Colonic mucosa (tissue), 4 donors: ENCODE measurements around the gene JOSD1. TPM values are rescaled to one million over a fixed set of nuclear protein-coding genes. Genes with fewer than 3 reads are reported as not detected.
A peak's percentile ranks its signal among the peaks of the same experiment; 100 is the strongest.

ENCODE experiments used
- DNase-seq: peaks from one replicate; pipeline ENCODE4 v3.0.0-alpha.2; 2020
- H3K27ac ChIP-seq: fragments of 200-600 bp; one replicate; pipeline ENCODE4 v1.8.0; 2021
- H3K27me3 ChIP-seq: fragments of 200-600 bp; one replicate; pipeline ENCODE4 v1.8.0; 2021
- H3K36me3 ChIP-seq: fragments of 200-600 bp; one replicate; pipeline ENCODE4 v1.8.0; 2021
- H3K4me1 ChIP-seq: fragments of 200-600 bp; one replicate; pipeline ENCODE4 v1.8.0; 2021; ENCODE audit warnings: mild to moderate bottlenecking
- H3K4me3 ChIP-seq: fragments of 200-600 bp; one replicate; pipeline ENCODE4 v1.8.0; 2021
- H3K9ac ChIP-seq, 2 donors: one replicate each; pipeline ENCODE4 v1.7.0; 2013; ENCODE audit warnings: control low read depth in 2 of 2, low read depth in 2 of 2, low read length in 2 of 2
- H3K9me3 ChIP-seq: fragments of 200-600 bp; one replicate; pipeline ENCODE4 v1.8.0; 2021
- CTCF ChIP-seq: fragments of 200-600 bp; IDR thresholded peaks from one replicate; pipeline ENCODE4 v1.8.0; 2022; ENCODE audit warnings: antibody characterized with exemption, mild to moderate bottlenecking
- intact Hi-C: fragments of 100-400 bp; cut with DNase I; formaldehyde crosslinking; loops from one replicate; pipeline ENCODE4 v1.14.1; 2022
- total RNA-seq, 2 donors: library from RNA; stranded (reverse); fragmentation: NEBNext Ultra II Directional in 1 of 2; extraction: Animal tissue kit (Norgen Biotek cat#: 25700) in 1 of 2; gene quantifications; one replicate each; pipeline ENCODE4 v1.2.1, GENCODE V29; 2021
- donor health status: healthy.
- donor health status: DM: no; HTN: no; CAD: no.
- donor health status: DM: no; HTN: no; CAD: no.

JOSD1 gene
- total RNA-seq, 2 donors from 2014 or later: 52.4 to 108 TPM

- no peak for DNase-seq
- Histone ChIP-seq H3K27ac (no peak overlapping the region), H3K9ac (no peak overlapping the region), H3K27me3 (no peaks in the 10 kb centered on the region), H3K4me1 (no peaks in the 10 kb centered on the region), H3K9me3 (no peaks in the 10 kb centered on the region), H3K4me3 (no peak overlapping the region), H3K36me3 (peaks cover 35% of the 10 kb centered on the region)
- TF ChIP-seq CTCF: no peak
- intact Hi-C loops: no loop called here
Observed at GRCh38 chr22:38735126-38735464, 34.4 kb upstream of the JOSD1 start.

GRCh38 chr22:38734421-38735100, 33.8 kb upstream of the JOSD1 start:
- Histone ChIP-seq H3K9ac (no peak overlapping the region), H3K27me3 (no peaks in the 10 kb centered on the region), H3K36me3 (peaks cover 34% of the 10 kb centered on the region), H3K27ac (no peak overlapping the region), H3K4me3 (no peak overlapping the region), H3K4me1 (no peaks in the 10 kb centered on the region), H3K9me3 (no peaks in the 10 kb centered on the region)
- no peak for TF ChIP-seq CTCF
- DNase-seq: no peak
- intact Hi-C loops: no loop called here

- Histone ChIP-seq H3K9me3 (no peaks in the 10 kb centered on the region), H3K27ac (no peak overlapping the region), H3K4me3 (no peak overlapping the region), H3K27me3 (no peaks in the 10 kb centered on the region), H3K36me3 (peaks cover 27% of the 10 kb centered on the region), H3K9ac (no peak overlapping the region), H3K4me1 (no peaks in the 10 kb centered on the region)
- intact Hi-C loops: loop anchor here (2.0 kb wide), 1 partner anchor 33 kb away; no protein-coding TSS in a partner anchor
- no peak for DNase-seq
- no peak for TF ChIP-seq CTCF
Observed at GRCh38 chr22:38733724-38734381, 33.1 kb upstream of the JOSD1 start.

GRCh38 chr22:38733329-38733723, 32.6 kb upstream of the JOSD1 start:
- TF ChIP-seq CTCF: peak; percentile 77
- peaks cover 26% of the 10 kb centered on the region for H3K36me3 ChIP-seq
- no peaks in the 10 kb centered on the region for H3K4me1 ChIP-seq
- intact Hi-C loops: loop anchor here (2.0 kb wide), 1 partner anchor 33 kb away; no protein-coding TSS in a partner anchor
- peak; percentile 76 for DNase-seq
- no peak overlapping the region for H3K27ac ChIP-seq
- H3K27me3 ChIP-seq: no peaks in the 10 kb centered on the region
- H3K9ac ChIP-seq: no peak overlapping the region
- H3K9me3 ChIP-seq: no peaks in the 10 kb centered on the region
- H3K4me3 ChIP-seq: no peak overlapping the region

- Histone ChIP-seq H3K36me3 (peaks cover 30% of the 10 kb centered on the region), H3K9ac (no peak overlapping the region), H3K9me3 (no peaks in the 10 kb centered on the region), H3K4me3 (no peak overlapping the region), H3K27ac (no peak overlapping the region), H3K4me1 (no peaks in the 10 kb centered on the region), H3K27me3 (no peaks in the 10 kb centered on the region)
- intact Hi-C loops: loop anchor here (2.0 kb wide), 1 partner anchor 34 kb away; no protein-coding TSS in a partner anchor
- no peak for DNase-seq
- TF ChIP-seq CTCF: no peak
Observed at GRCh38 chr22:38732251-38732815, 31.6 kb upstream of the JOSD1 start.
